GM18511 (cell line): ENCODE results near the gene CCDC149.

Experiments used
- ATAC-seq: cut with Tn5 transposase; IDR thresholded peaks from one replicate; pipeline ENCODE4 v1.9.1; 2021; ENCODE audit warnings: mild to moderate bottlenecking, moderate library complexity; ENCODE audit not compliant: unreplicated experiment

CCDC149 gene

GRCh38 chr4:24881508-24882196, 31.2 kb downstream of the CCDC149 start:
- no peak for ATAC-seq

GRCh38 chr4:24880186-24880585, 32.7 kb downstream of the CCDC149 start:
- ATAC-seq, result no peak

DNA sequence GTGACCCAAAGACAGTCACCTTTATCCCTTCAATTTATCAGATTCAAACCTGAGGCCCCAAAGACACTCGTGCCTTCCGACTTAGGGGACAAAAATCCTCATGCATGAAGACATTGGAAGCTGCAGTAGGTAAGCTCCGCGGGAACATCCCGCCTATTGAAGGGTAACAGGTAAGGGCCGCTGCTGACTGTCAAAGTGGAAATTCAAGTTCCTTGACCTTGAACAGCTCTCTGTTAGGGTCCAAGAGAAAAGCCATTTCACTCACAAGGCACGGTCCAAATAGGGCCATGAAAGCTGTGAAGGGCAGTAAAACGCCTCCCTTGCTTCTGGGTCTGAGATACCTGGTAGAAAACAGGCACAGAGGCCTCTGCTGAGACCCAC, 34.2 kb downstream of the CCDC149 start:
- no peak for ATAC-seq

- no peak for ATAC-seq
Measured at GRCh38 chr4:24877868-24878635, 34.8 kb downstream of the CCDC149 start.

- ATAC-seq, result no peak
Measured at GRCh38 chr4:24876431-24876830, 36.4 kb downstream of the CCDC149 start.

DNA sequence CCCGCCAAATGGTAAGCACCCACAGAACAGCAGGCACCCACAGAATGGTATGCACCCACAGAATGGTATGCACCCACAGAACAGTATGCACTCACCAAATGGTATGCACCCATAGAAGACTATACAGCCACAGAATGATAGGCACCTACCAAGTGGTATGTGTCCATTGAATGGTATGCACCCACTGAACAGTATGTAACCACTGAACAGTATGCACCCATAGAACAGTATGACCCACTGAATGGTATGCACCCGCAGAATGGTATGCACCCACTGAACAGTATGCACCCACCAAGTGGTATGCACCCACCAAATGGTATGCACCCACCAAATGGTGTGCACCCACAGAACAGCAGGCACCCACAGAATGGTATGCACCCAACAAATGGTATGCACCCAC, 40.1 kb downstream of the CCDC149 start:
- ATAC-seq, result no peak

DNA sequence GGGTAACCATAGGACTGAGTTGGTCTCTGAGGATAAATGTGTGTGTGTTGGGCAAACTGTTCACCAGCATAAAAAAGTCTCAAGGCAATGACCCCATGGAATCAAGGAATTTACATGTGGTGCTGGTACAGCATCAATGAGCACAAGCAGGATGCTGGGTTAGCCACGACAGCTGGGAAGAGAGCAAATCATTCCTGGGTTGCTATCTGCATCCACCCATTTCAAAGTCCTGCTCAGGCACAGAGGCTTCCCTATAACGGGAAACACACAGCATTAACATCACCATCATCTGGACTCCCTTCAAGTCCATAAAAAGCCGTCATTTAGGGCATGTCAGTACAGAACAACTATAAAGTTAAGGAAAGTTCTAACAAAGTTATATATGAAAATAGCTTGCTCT, 41.6 kb downstream of the CCDC149 start:
- ATAC-seq, result no peak

GRCh38 chr4:24867766-24868296, 45.0 kb downstream of the CCDC149 start:
- no peak for ATAC-seq

GRCh38 chr4:24867251-24867650, 45.6 kb downstream of the CCDC149 start:
- no peak for ATAC-seq

- no peak for ATAC-seq
Measured at GRCh38 chr4:24865401-24865800, 47.4 kb downstream of the CCDC149 start.

- no peak for ATAC-seq
Measured at GRCh38 chr4:24863799-24864198, 49.0 kb downstream of the CCDC149 start.

GRCh38 chr4:24862073-24862751, 50.6 kb downstream of the CCDC149 start:
- ATAC-seq, result peak; percentile 54

DNA sequence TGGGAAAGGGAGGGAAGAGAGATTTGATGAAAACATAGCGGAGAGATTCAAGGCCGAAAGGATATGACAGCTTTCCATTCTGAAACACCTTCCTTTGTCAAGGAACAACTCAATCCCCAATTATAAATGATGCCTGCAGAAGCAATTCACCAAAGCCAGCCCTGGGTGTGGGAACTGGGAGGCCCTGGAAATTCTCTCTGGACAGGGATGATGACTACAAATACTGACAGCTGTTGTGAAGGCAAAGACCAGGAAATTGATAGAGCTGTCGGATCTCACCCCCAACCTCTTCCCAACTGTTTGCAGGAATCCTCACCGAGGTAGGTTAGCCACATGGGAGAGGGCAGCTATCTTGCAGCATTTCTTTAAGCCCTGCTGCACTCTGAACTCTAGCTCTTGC, 54.3 kb downstream of the CCDC149 start:
- ATAC-seq, result no peak

DNA sequence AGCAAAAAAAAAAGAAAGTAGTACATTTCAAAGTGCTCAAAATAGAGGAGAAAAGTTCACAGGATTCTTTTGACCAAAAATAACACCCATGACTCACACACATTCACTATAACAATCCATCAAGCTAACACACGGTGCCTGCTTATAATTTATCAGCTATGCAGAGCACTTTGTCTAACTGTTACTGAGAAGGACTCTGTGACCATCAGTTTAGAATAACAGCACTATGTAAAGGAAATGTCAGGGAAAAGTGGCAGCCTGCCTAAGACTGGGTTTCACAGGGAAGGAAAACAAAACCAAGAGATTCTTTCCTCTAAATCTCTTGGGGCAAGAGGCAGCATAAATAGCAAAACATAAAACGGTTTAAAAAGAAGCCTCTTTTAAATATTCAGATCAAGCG, 54.8 kb downstream of the CCDC149 start:
- no peak for ATAC-seq

GRCh38 chr4:24856586-24856985, 56.3 kb downstream of the CCDC149 start:
- ATAC-seq, result peak; percentile 94

- no peak for ATAC-seq
Measured at GRCh38 chr4:24855741-24856140, 57.1 kb downstream of the CCDC149 start.

- ATAC-seq, result no peak
Measured at GRCh38 chr4:24853142-24853541, 59.7 kb downstream of the CCDC149 start.

- ATAC-seq, result no peak
Measured at GRCh38 chr4:24850674-24851073, 62.2 kb downstream of the CCDC149 start.

GRCh38 chr4:24849756-24850155, 63.1 kb downstream of the CCDC149 start:
- no peak for ATAC-seq

DNA sequence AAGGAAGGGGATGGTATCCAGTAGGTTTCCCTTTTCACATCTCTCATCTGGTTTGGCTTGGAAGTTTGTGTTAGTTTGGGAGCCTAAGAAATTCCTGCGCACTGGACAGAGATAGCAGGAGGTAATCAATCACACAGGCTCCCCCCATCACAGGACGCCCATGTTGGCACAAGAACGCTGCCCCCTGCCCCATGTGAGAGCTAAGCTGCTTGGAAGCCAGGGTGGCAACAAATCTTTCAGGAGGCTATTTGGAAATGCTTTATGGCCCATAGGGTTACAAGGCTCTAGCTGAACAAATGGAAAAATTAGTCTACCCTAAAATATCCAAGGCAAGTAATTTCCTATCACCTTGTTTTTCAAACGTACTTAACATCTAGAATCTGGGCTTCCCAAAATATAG, 63.5 kb downstream of the CCDC149 start:
- no peak for ATAC-seq

DNA sequence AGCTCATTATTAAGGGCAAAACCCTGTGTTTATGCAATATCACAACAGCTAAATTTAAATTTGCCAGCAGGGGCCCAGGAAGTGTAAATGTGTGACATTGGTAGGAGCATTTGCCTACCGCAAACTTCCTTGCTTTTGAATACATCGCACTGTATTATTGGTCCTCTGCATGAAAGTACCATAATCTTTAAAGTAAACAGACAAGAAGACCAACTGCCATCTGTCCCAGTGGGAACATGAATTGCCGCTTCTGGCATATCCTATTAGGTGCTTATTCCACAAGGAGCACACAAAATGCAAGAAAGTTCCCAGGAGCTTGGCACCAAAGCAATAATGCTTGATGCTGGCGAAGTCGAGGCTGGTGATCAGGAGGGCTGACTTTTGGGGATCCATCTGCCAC, 66.1 kb downstream of the CCDC149 start:
- ATAC-seq, result no peak

- no peak for ATAC-seq
Measured at GRCh38 chr4:24845902-24846301, 66.9 kb downstream of the CCDC149 start.
